B cell (primary cell): ENCODE data around the gene SLC6A18.

Experiments
- CTCF ChIP-seq: fragments of 200-600 bp; IDR thresholded peaks from one replicate; pipeline ENCODE4 v1.8.0; 2022; ENCODE audit warnings: antibody characterized with exemption, mild to moderate bottlenecking
- EZH2 ChIP-seq: IDR thresholded peaks from 2 replicates; pipeline ENCODE4 v1.6.1; 2012; ENCODE audit warnings: borderline replicate concordance, low read depth, mild to moderate bottlenecking, moderate library complexity, low read length; ENCODE audit not compliant: insufficient read depth, poor library complexity, severe bottlenecking

GRCh38 chr5:1224631-1225030, 550 bp upstream of the SLC6A18 start:
- TF ChIP-seq CTCF = no peak
- no peak for TF ChIP-seq EZH2
